Stimulated activated CD4-positive, alpha-beta T cell treated with anti-CD3 and anti-CD28 coated beads, Interleukin-2, amount 100 ng/mL, for 48 hours (primary cell): ENCODE results near the gene DOCK3.
A peak's percentile ranks its signal among the peaks of the same experiment; 100 is the strongest.

Source experiments
- DNase-seq, 2 donors: peaks; one replicate each; pipeline ENCODE4 v3.0.0-alpha.2; 2020

DOCK3 gene

GRCh38 chr3:50674349-50675178 lies at the start of gene DOCK3:
DOCK3 (plus strand) TSS chr3:50674927; CDS start chr3:50675264, 337 bp downstream.
- DNase-seq, result peak; percentile 47 to 52

GRCh38 chr3:50625231-50626182 lies 49.2 kb upstream of the DOCK3 start:
- DNase-seq, result no peak

DNA sequence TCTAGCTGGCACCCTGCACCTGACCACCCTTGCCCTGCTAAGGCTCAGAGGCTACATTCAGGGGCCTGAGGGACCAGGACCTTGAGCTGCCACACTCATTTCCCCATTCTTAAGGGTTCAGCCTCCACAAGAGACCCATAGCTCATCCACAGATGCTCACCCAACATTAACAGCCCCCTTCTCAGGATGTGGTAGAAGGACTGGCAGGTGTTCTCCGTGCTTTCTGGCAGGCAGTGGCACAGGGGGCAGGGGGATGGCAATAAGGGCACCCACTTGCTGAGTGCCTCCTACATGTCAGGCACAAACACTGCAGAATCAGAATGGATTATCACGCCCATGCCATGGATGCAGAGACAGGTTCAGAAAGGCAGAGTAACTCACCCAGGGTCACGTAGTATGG lies 48.3 kb upstream of the DOCK3 start:
- no peak for DNase-seq

- DNase-seq, result no peak
Observed at GRCh38 chr3:50627407-50628051, 47.2 kb upstream of the DOCK3 start.

DNA sequence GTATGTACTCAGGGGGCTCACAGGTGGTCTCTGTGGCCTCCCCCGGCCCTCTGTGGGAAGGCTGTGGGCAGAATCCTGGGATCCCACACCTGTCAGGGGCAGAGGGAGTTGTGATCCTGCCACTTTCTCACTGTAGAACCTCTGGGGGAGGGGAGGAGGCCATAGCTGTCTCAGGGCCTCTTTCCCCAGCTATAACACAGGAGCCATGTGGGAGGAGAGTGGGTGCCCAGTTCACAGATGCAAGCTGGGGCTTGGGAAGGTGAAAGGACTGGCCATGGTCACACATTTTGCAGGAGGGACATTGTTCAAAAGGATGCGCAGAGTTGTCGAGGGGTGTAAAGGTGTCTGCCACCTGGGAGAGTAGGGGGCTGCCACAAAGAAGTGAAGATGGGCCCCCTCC lies 46.1 kb upstream of the DOCK3 start:
- DNase-seq, result no peak

GRCh38 chr3:50630394-50630793 lies 44.3 kb upstream of the DOCK3 start:
- no peak for DNase-seq

DNA sequence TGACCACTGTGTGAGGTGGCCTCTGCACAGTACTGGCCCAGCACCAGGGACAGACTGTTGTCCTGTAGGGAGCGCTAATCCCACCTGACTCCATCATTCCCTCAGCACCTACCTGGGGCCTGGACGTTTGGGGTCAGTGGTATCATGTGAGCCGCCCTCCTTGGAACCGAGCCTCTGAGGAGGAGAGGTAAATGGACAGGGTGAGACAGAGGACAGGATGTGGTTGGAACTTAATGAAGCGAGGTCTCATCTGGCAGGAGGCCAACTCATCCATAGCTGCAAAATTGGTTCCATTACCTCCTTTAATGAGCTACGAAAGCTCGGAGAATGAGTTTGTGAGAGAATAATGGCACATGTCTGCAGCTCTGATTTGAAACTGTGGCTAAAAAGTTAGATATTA lies 43.9 kb upstream of the DOCK3 start:
- no peak for DNase-seq

- no peak for DNase-seq
Observed at GRCh38 chr3:50632450-50632849, 42.3 kb upstream of the DOCK3 start.

DNA sequence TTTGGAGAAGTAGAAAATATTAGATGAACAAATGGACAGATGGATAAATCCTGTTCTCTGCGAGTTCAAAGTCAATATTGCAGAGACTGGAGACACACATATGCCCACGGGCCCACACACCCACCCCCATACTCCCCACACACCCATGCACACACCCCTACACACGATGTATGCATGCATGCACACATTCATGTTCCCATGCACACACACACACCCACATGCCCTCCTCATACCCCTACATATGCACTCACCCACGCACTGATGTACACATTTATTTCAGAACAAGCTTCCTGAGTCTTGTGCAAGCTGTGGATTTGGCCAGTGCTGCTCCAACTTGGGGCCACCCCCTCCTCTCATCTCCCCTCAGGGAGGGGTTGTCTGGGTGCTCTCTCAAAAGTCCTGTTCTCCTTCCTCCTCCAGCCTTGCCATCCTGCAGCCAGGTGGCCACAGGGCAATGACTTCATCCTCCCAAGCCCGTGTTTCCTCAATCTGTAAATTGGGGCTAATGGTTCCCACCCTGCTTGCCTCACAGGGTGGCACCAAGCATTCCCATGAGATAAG lies 41.4 kb upstream of the DOCK3 start:
- DNase-seq, result no peak

DNA sequence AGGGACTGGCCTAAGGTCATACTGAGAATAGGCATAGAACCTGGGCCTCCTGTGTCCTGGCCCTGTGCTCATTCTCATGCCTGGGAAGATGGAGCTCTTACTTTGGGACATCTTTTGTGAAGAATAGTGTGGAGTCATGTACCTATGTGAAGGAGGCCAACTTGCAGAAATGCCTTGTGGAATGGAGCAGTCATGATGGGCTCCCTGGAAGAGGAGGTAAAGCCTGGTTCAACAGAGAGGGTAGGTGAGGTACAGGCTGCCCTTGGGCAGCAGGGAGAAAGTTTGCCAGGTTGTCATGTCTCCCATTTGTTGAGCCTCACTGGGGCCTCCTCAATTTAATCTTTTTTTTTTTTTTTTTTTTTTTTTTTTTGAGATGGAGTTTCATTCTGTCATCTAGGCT lies 39.7 kb upstream of the DOCK3 start:
- no peak for DNase-seq

- no peak for DNase-seq
Observed at GRCh38 chr3:50637011-50637410, 37.7 kb upstream of the DOCK3 start.

DNA sequence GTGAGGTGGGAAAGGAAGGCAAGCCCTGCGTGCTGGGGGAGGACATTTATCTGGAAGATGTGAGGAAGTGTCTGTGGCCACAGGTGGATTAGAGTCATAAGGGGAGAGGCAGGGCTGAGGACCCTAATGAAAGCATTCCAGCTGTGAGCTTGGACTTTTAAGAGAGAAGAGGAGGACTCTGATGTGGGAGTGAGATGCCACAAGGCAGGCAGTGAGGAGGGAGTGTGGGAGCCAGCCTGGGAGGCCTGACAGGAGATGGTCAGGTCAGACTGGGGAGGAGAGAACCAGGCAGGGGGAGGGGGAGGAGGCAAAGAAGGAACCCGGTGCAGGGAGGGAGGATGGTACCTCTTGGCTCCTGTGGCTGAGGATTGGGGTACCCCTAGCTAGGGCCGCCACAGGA lies 36.8 kb upstream of the DOCK3 start:
- no peak for DNase-seq

GRCh38 chr3:50639055-50639494 lies 35.7 kb upstream of the DOCK3 start:
- DNase-seq, result no peak

DNA sequence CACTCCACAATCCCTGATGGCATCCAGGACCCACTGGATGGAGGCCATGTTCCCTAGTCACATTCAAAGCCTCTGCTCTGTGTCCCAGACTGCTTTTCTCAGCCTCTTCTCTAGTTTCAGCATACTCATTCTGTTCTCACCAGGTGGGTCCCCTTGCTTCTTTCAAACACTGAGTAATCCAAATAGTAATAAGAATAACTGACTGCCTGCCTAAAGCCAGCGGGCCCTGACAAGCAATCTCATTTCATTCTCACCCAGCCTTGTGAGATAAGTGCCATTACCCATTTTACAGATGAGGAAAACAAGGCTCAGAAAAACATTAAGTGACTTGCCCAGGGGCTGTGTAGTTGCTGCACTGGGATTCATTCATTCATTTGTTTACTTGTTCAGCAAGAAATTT lies 32.3 kb upstream of the DOCK3 start:
- DNase-seq, result no peak

DNA sequence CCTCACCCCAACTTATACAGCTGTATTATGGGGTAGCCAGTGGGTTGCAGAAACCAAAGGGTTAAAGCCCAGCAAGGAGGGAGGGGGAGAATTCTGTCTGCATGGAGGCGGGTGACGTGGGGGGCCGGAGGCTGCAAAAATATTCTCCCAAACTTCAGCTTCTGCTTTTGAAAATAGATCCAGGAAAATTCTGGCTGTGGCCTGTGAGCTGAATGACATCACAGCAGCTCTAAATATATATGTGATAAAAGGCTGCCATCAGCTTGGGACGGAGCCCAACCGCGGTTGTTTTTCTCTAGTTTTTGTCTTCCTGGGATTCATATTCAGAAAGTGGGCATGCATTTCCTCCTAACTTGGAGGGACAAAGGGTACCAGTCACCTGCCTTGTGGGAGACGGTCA lies 30.2 kb upstream of the DOCK3 start:
- no peak for DNase-seq

- no peak for DNase-seq
Observed at GRCh38 chr3:50645378-50645777, 29.3 kb upstream of the DOCK3 start.

- DNase-seq, result no peak
Observed at GRCh38 chr3:50648313-50648712, 26.4 kb upstream of the DOCK3 start.

DNA sequence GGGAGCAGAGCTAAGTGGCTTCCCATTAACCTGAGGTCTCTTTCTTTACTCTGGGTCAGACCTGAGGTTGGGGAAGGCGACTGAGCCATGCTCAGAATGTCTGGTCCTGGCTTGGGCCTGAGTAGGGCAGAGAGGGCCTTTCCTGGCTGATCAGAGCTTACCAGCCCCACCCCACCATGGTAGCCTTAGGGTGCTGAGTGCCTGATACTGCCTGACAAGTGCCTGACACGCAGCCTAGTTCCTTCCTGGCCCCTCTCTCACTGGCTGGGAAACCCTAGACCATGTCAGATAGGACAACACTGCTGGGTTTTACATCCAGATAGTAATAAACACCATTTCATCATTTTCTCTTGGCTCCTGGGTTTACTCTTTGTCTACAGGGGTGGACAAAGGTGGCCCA lies 25.8 kb upstream of the DOCK3 start:
- no peak for DNase-seq

GRCh38 chr3:50649451-50649931 lies 25.2 kb upstream of the DOCK3 start:
- no peak for DNase-seq

DNA sequence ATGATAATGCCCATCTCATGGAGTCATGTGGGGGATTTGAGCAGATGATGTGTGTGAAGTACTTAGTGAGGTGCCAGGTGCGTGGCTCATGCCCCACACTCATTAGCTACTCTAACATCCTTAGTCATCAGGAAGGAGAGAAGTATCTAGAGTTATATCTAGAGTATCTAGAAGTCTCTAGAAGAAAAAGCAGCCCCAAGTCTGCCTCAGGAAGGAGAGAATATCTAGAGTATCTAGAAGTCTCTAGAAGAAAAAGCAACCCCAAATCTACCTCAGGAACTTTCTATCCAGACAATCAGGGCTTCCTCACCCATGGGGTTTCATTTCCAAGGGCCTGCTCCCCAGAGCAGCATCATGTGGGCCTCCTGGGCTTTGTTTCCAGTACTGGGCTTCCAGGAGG lies 24.7 kb upstream of the DOCK3 start:
- no peak for DNase-seq

GRCh38 chr3:50651445-50651844 lies 23.3 kb upstream of the DOCK3 start:
- DNase-seq, result no peak

DNA sequence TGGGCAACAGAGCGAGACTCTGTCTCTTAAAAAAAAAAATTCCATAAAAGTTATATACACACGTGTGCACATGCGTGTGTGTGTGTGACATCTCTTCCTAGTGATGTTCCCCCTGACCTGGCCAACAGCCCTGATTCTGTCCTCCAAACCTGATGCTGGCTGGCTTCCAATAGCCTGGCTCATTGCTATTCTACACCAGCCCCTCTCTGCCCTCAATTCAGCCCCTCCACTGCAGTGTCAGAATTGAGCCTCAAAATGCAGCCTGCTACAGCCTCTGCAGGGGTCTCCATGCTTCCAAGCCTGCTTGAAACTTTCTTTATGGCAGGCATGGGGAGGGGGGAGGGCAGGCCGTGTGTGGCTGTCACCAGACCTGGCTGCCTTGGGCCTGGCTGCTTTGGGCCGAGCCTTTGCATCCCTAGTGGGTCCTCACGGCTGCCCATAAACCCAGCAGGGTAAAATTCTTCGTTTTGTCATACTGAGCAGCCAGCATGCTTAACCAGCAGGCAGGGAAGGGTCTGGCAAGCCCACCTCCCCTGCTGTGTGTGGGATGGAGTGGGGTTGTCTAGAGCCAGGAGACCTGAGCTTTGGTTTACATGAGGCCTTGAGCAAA lies 22.7 kb upstream of the DOCK3 start:
- DNase-seq, result no peak
